NCI-H187 treated with DMSO at 0.1 percent for 48 hours (cell line): ENCODE results near the gene PGM3.

Experiments used
- DNase-seq: peaks from one replicate; lab custom pipeline; 2025; lab: John Stamatoyannopoulos, UW

PGM3 gene

GRCh38 chr6:83117802-83118201, 75.3 kb downstream of the PGM3 start:
- no peak for DNase-seq
